Measurements from ENCODE around the gene NFATC2.

GRCh38 chr20:51411870-51412269 lies 130.6 kb downstream of the NFATC2 start:
- TF ChIP-seq CTCF (IDR thresholded peaks at IDR 0.05) (no peak), POLR2AphosphoS5 (IDR thresholded peaks at IDR 0.05) (no peak)
